ENCODE results near the gene DLG5.
A peak's percentile ranks its signal among the peaks of the same experiment; 100 is the strongest.

The DLG5 gene

DNA sequence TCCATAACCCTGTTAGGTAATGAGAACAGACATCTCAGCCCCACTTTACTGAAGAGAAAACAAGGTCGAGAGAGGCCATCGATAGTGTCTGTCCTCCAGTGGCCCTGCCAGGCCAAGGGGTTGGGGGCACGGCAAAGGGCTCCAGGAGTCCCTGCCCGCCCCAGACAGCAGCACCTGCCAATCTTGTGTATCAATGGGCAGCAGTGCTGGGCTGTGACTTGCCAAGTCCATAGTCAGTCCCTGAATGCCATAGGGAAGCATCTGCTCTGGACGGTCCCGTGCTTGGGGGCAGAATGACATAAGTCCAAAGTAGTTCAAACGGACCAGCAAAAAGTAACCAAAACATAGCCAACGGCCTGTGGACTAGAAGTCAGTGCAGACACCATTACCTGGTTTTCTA lies 33.2 kb downstream of the DLG5 start:
- Histone ChIP-seq H3K9me3 (ENCODE audit: control insufficient read depth, low read length) (no peaks in the 10 kb centered on the region), H3K4me3 (ENCODE audit: low read length) (no peak overlapping the region), H3K36me3 (ENCODE audit: control insufficient read depth, insufficient read depth, low read length) (no peaks in the 10 kb centered on the region), H3K9ac (ENCODE audit: low read length) (no peak overlapping the region), H3K27me3 (ENCODE audit: control insufficient read depth, insufficient read depth, low read length) (no peaks in the 10 kb centered on the region), H3K4me1 (ENCODE audit: control insufficient read depth, insufficient read depth, low read length) (peaks cover 50% of the 10 kb centered on the region)

DNA sequence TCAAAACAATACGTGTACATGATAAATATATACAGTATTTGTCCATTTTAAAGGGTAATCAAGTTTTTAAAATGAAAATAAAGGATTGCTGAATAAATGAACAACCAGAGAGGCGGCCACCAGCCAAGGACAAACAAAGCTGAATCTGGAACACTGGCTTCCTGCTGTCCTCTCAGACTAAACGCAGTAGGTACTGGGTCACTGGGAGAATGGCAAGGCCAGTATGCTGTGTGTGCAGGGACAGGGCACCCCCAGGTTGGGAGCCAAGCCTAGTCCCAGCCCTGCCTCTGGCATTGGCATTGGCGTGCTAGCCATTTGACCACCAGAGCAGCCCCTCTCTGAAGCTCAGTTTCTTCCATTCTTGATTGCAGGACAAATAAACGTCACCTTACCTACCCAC lies 33.8 kb downstream of the DLG5 start:
- H3K4me1 ChIP-seq (ENCODE audit: control insufficient read depth, insufficient read depth, low read length): peaks cover 50% of the 10 kb centered on the region

DNA sequence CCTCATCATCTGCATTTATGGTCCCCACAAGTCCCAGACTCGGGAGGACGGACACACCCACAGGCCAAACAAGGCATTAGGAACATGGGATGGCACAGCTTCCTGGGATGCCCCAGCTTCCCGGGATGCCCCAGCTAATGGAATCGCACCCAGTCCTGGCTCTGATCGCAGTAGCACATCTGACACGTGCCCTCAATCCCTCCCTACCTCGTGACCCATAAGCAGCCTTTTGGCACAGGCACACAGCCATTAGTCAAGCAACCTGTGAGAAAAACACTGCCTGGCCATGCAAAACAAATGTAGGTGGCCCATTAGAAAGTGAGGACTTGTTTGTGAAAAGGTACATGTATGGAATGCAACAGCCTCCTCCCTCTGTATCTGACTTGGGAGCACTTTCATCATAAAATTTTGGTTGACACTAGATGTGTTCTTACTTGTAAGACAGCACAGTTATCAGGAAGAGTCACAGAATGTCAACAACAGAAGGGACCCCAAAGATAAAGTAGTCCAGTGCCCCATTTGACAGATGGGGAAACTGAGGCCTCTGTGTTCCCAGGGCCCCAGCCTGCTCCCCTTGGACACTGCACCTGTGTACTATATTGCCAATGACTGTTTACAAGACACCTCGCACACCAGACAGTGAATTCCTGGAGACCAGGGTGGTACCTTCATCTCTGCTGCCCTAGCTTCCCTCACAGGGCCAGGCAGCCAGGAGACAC lies 34.4 kb downstream of the DLG5 start:
- Histone ChIP-seq H3K9ac (ENCODE audit: low read length) (no peak overlapping the region), H3K36me3 (ENCODE audit: control insufficient read depth, insufficient read depth, low read length) (no peaks in the 10 kb centered on the region), H3K27me3 (ENCODE audit: control insufficient read depth, insufficient read depth, low read length) (no peaks in the 10 kb centered on the region), H3K4me3 (ENCODE audit: low read length) (no peak overlapping the region), H3K9me3 (ENCODE audit: control insufficient read depth, low read length) (no peaks in the 10 kb centered on the region), H3K4me1 (ENCODE audit: control insufficient read depth, insufficient read depth, low read length) (peaks cover 50% of the 10 kb centered on the region)

More for the DNA sequence above, 33.8 kb downstream of the DLG5 start:
- no peaks in the 10 kb centered on the region for H3K36me3 ChIP-seq (ENCODE audit: control insufficient read depth, insufficient read depth, low read length)
- no peak overlapping the region for H3K9ac ChIP-seq (ENCODE audit: low read length)
- no peaks in the 10 kb centered on the region for H3K27me3 ChIP-seq (ENCODE audit: control insufficient read depth, insufficient read depth, low read length)
- H3K4me3 ChIP-seq (ENCODE audit: low read length): no peak overlapping the region
- H3K9me3 ChIP-seq (ENCODE audit: control insufficient read depth, low read length): no peaks in the 10 kb centered on the region

DNA sequence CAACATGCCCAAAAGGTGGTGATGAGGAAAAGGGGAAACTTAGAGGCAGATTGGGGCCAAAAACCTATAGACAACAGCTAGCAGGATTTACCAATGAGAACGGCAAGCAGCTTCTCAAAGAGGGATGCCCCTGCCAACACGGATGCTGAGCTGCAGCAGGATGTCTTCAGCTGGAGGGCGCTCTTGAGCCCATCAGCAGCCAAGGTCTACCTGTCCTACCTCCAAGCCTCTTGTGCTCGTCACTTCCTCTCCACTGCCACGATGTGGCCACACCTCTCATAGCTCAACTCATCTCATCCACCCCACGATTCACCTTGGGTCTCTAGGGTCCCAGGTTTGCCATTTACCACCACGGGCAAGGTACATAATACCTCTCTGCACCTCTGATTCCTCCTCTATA lies 36.5 kb downstream of the DLG5 start:
- H3K4me3 ChIP-seq (ENCODE audit: low read length): no peak overlapping the region
- no peaks in the 10 kb centered on the region for H3K27me3 ChIP-seq (ENCODE audit: control insufficient read depth, insufficient read depth, low read length)
- H3K36me3 ChIP-seq (ENCODE audit: control insufficient read depth, insufficient read depth, low read length): no peaks in the 10 kb centered on the region
- no peaks in the 10 kb centered on the region for H3K9me3 ChIP-seq (ENCODE audit: control insufficient read depth, low read length)
- no peak overlapping the region for H3K9ac ChIP-seq (ENCODE audit: low read length)
- peaks cover 54% of the 10 kb centered on the region for H3K4me1 ChIP-seq (ENCODE audit: control insufficient read depth, insufficient read depth, low read length)

DNA sequence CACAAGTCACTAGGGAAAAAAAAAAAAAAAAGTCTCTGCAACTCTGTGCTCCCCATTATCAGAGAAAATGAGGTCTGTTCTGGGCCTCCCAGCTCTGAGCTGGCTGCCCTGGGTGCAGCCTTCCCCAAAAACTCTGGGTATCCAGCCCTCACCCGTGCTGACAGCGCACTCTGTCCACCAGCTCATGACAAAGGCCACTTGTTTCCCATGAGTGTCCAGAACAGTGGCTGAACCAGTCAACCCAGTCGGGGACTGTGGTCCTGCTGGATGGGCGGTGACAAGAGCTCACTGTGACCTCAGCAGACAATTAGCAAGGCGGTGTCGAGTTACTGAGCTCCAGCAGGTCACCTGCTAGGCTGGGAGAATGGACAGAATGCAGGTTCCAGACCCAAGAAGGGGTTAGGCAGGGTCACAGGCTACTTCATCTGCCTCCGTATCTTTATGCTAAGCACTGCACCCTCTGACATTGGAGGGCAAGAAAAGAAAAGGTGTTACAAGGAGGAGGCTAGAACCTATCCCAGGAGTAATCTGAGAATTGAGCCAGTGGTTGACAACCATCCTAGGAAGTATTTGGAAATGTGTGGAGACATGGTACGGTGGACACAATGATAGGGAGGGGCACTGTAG lies 37.2 kb downstream of the DLG5 start:
- Histone ChIP-seq H3K9ac (ENCODE audit: low read length) (peak overlapping the region; percentile 7), H3K36me3 (ENCODE audit: control insufficient read depth, insufficient read depth, low read length) (no peaks in the 10 kb centered on the region), H3K27me3 (ENCODE audit: control insufficient read depth, insufficient read depth, low read length) (no peaks in the 10 kb centered on the region), H3K9me3 (ENCODE audit: control insufficient read depth, low read length) (no peaks in the 10 kb centered on the region), H3K4me1 (ENCODE audit: control insufficient read depth, insufficient read depth, low read length) (peaks cover 54% of the 10 kb centered on the region), H3K4me3 (ENCODE audit: low read length) (no peak overlapping the region)

DNA sequence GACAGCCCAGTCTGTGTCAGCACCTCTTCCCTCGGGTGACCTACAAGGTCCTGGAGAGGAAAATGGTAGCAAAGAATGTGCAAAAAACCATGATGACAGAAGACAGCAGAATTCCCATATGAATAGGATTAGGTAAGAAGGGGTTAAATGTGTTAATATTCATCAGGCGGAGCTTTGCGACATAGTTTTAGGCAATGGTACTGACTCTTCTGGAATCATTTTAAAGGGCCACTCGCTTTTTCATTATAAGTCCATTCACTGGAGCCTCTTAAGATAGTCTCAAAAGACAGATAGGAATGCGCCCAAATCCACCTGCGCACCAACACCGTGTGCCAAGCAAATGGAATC lies 38.2 kb downstream of the DLG5 start:
- Histone ChIP-seq H3K36me3 (ENCODE audit: control insufficient read depth, insufficient read depth, low read length) (no peaks in the 10 kb centered on the region), H3K4me3 (ENCODE audit: low read length) (no peak overlapping the region), H3K9me3 (ENCODE audit: control insufficient read depth, low read length) (no peaks in the 10 kb centered on the region), H3K27me3 (ENCODE audit: control insufficient read depth, insufficient read depth, low read length) (no peaks in the 10 kb centered on the region), H3K9ac (ENCODE audit: low read length) (peak overlapping the region; percentile 7), H3K4me1 (ENCODE audit: control insufficient read depth, insufficient read depth, low read length) (peaks cover 54% of the 10 kb centered on the region)

DNA sequence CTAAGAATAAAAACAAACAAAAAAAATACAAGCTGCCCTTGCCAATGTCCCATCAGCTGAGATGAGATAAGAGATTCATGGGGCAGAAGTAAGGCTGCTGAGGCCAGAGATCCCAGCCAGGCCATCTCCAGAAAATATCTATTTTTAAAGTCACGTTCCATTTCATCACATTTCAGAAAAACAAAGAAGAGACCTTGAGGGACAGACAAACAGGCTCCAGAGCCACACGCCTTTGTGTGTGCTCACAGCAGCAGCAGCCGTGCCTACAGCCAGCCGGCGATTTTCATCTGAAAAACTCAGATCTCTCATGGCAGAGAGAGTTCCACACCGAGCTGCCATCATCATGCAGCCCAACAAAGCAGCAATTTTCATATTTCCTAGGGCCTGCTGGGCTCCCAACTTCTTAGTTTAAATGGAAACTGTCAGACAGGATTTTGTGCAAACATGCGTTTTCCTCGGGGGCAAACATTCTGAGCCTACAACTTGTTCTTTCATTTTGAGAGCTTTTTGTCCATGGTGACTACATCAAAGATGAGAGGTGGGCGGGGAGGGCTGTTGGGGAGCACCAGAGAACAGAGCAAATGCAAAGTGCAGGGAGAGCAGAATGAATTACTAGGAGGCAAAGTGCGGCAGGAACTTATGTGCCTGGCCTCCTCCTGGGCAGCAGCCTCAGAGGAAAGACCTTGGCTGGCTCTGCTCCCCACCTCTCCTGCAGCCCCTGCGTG lies 38.8 kb downstream of the DLG5 start:
- Histone ChIP-seq H3K4me3 (ENCODE audit: low read length) (no peak overlapping the region), H3K27me3 (ENCODE audit: control insufficient read depth, insufficient read depth, low read length) (no peaks in the 10 kb centered on the region), H3K9ac (ENCODE audit: low read length) (no peak overlapping the region), H3K4me1 (ENCODE audit: control insufficient read depth, insufficient read depth, low read length) (peaks cover 52% of the 10 kb centered on the region), H3K36me3 (ENCODE audit: control insufficient read depth, insufficient read depth, low read length) (no peaks in the 10 kb centered on the region), H3K9me3 (ENCODE audit: control insufficient read depth, low read length) (no peaks in the 10 kb centered on the region)

DNA sequence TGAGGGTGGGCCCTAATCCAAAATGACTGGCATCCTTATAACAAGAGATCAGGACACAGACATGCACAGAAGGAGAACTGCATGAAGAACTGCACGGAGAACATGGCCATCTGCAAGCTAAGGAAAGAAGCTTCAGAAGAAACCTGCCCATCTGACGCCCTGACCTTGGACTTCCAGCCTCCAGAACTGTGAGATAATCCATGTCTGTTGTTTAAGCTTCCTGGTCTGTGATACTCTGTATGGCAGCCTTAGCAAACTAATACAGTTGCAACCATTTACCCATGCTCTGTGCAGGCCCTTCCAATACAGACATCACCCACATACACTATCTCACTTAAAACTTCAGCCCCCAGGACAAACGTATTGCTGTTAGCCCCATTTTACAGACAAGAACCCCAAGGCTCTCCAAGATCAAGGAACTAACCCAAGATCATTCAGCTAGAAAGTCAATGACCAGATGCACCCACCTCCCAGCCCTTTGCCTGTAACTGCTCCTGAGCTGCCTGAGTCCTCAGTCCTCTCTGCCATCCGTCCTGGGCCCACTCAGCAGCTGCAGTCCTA lies 39.7 kb downstream of the DLG5 start:
- Histone ChIP-seq H3K9ac (ENCODE audit: low read length) (no peak overlapping the region), H3K4me3 (ENCODE audit: low read length) (no peak overlapping the region), H3K9me3 (ENCODE audit: control insufficient read depth, low read length) (no peaks in the 10 kb centered on the region), H3K4me1 (ENCODE audit: control insufficient read depth, insufficient read depth, low read length) (peaks cover 45% of the 10 kb centered on the region), H3K36me3 (ENCODE audit: control insufficient read depth, insufficient read depth, low read length) (no peaks in the 10 kb centered on the region), H3K27me3 (ENCODE audit: control insufficient read depth, insufficient read depth, low read length) (no peaks in the 10 kb centered on the region)

DNA sequence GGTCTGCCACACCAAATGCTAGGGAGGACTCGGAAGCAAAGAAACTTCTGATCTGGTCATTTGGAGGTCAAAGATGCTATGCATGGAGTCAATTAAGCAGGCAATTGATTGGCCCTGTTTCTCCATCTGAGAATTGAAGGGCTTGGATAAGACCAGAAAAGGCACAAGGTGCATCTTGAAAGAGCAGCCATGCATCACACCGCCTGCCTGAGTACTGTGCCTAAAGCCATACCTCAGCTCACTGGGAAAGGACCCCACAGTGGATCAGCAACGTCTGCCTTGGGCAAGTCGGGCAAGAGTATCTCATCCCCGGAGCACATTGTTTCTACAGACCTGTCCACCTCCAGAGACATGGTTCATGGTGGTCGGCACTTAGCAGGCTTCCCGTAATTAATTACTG lies 42.4 kb downstream of the DLG5 start:
- Histone ChIP-seq H3K27me3 (ENCODE audit: control insufficient read depth, insufficient read depth, low read length) (no peaks in the 10 kb centered on the region), H3K9ac (ENCODE audit: low read length) (no peak overlapping the region), H3K4me3 (ENCODE audit: low read length) (no peak overlapping the region), H3K36me3 (ENCODE audit: control insufficient read depth, insufficient read depth, low read length) (no peaks in the 10 kb centered on the region), H3K4me1 (ENCODE audit: control insufficient read depth, insufficient read depth, low read length) (peaks cover 31% of the 10 kb centered on the region), H3K9me3 (ENCODE audit: control insufficient read depth, low read length) (no peaks in the 10 kb centered on the region)

DNA sequence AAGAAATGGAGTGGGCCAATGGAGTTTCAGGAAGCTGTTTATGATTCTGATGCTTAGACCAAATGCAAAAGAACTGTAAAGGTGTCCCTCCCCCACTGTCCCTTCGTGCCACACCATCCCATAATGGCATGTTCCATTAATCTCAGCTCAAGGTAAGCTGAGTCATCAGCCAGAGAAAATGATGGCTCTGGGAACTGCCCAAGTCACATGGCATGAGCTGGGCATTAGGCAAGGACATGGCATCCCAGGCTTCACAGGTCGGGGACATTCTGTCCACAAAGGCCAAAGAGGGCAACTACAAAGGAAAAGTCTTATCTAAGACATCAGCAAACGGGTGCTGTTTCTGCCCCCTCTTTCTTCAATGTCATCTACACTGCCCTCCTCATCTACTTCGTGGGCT lies 44.9 kb downstream of the DLG5 start:
- no peak overlapping the region for H3K4me3 ChIP-seq (ENCODE audit: low read length)
- H3K4me1 ChIP-seq (ENCODE audit: control insufficient read depth, insufficient read depth, low read length): peaks cover 19% of the 10 kb centered on the region
- H3K36me3 ChIP-seq (ENCODE audit: control insufficient read depth, insufficient read depth, low read length): no peaks in the 10 kb centered on the region
- no peaks in the 10 kb centered on the region for H3K9me3 ChIP-seq (ENCODE audit: control insufficient read depth, low read length)
- H3K9ac ChIP-seq (ENCODE audit: low read length): no peak overlapping the region
- H3K27me3 ChIP-seq (ENCODE audit: control insufficient read depth, insufficient read depth, low read length): no peaks in the 10 kb centered on the region

DNA sequence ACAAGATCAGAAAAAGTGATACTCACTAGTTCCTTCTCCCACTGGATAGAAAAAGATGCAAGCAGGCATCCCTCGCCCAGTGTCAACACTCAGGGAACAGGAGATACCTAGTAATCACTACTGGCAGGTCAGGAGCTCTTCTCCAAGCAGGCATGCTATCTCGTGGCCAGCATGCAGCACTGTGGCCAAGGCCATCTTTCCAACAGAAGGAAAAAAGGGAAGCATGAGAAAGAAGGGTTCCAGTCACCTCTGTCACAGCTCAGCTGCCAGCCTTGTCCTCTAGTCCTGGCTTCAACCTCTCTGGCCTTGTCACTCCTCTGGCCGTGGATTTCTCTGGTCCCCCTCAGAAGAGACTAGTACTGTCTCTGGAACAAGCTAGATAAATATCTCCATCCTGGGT lies 45.3 kb downstream of the DLG5 start:
- Histone ChIP-seq H3K27me3 (ENCODE audit: control insufficient read depth, insufficient read depth, low read length) (no peaks in the 10 kb centered on the region), H3K9me3 (ENCODE audit: control insufficient read depth, low read length) (no peaks in the 10 kb centered on the region), H3K36me3 (ENCODE audit: control insufficient read depth, insufficient read depth, low read length) (no peaks in the 10 kb centered on the region), H3K4me3 (ENCODE audit: low read length) (no peak overlapping the region), H3K9ac (ENCODE audit: low read length) (no peak overlapping the region), H3K4me1 (ENCODE audit: control insufficient read depth, insufficient read depth, low read length) (peaks cover 19% of the 10 kb centered on the region)

DNA sequence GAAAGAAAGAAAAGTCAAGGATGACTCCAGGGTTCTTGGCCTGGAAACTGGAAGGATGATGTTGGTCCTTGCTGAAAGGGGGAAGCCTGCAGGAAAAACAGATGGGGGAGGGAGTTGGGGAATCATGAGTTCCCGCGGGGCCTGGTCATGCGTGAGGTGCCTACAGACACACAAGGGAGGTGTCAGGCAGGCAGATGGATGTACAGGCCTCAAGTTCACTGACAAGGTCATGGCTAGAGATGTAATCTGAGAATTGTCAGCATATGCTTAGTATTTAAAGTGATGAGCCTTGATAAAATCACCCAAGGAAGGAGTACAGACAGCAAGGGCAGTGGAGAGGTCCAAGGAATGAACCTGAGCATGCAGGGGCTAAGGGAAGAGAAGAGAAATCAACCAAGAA lies 46.8 kb downstream of the DLG5 start:
- no peaks in the 10 kb centered on the region for H3K36me3 ChIP-seq (ENCODE audit: control insufficient read depth, insufficient read depth, low read length)
- peaks cover 27% of the 10 kb centered on the region for H3K4me1 ChIP-seq (ENCODE audit: control insufficient read depth, insufficient read depth, low read length)
- H3K27me3 ChIP-seq (ENCODE audit: control insufficient read depth, insufficient read depth, low read length): no peaks in the 10 kb centered on the region
- no peak overlapping the region for H3K4me3 ChIP-seq (ENCODE audit: low read length)
- no peaks in the 10 kb centered on the region for H3K9me3 ChIP-seq (ENCODE audit: control insufficient read depth, low read length)
- H3K9ac ChIP-seq (ENCODE audit: low read length): no peak overlapping the region
